Thoracic aorta (tissue), 2 donors: ENCODE measurements around the gene TSC22D1. TPM values are rescaled to one million over a fixed set of nuclear protein-coding genes. Genes with fewer than 3 reads are reported as not detected.

Experiments
- ATAC-seq: fragments of 150-250 bp; one replicate; pipeline ENCODE4 v1.8.0; 2017; ENCODE audit warnings: low read depth; ENCODE audit not compliant: insufficient number of reproducible peaks, low FRiP score
- DNase-seq: peaks from one replicate; pipeline ENCODE4 v3.0.0-alpha.2; 2020; ENCODE audit warnings: low spot score
- H3K27ac ChIP-seq, 2 donors: fragments of 200-600 bp; sonication (generic); 1 replicate in 1 of 2; 2 replicates in 1 of 2; pipeline ENCODE4 v1.5.1; 2016; ENCODE audit warnings: mild to moderate bottlenecking in 2 of 2, moderate library complexity in 2 of 2
- H3K27me3 ChIP-seq: fragments of 200-600 bp; sonication (generic); replicated peaks from 2 replicates; pipeline ENCODE4 v1.6.0; 2016; ENCODE audit warnings: mild to moderate bottlenecking; ENCODE audit not compliant: insufficient read depth
- H3K36me3 ChIP-seq: fragments of 200-600 bp; sonication (generic); one replicate; pipeline ENCODE4 v1.5.1; 2016
- H3K4me1 ChIP-seq, 2 donors: fragments of 200-600 bp; sonication (generic); 1 replicate in 1 of 2; 2 replicates in 1 of 2; pipeline versions ENCODE4 v1.5.1 to v1.6.0; 2016; ENCODE audit warnings: low read depth in 2 of 2, mild to moderate bottlenecking in 1 of 2; ENCODE audit not compliant: control insufficient read depth in 1 of 2
- H3K4me3 ChIP-seq: fragments of 200-600 bp; sonication (generic); 2 replicates; pipeline ENCODE4 v1.5.1; 2016; ENCODE audit warnings: mild to moderate bottlenecking
- H3K9me3 ChIP-seq: fragments of 200-600 bp; sonication (generic); 2 replicates; pipeline ENCODE4 v1.5.1; 2016
- total RNA-seq, 2 donors: library from RNA; depleted of rRNA; stranded (reverse); fragments of >200 nt; gene quantifications; one replicate each; pipeline versions ENCODE4 v1.1.0 to v1.2.3, GENCODE V29; 2016
- TF ChIP-seq, protein P1 (sequence below): fragments of 200-600 bp; sonication (generic); IDR thresholded peaks from one replicate; pipeline ENCODE4 v1.5.1; 2019; ENCODE audit warnings: antibody characterized with exemption

The TSC22D1 gene
- total RNA-seq, 2 donors from 2014 or later = 107 to 129 TPM

DNA sequence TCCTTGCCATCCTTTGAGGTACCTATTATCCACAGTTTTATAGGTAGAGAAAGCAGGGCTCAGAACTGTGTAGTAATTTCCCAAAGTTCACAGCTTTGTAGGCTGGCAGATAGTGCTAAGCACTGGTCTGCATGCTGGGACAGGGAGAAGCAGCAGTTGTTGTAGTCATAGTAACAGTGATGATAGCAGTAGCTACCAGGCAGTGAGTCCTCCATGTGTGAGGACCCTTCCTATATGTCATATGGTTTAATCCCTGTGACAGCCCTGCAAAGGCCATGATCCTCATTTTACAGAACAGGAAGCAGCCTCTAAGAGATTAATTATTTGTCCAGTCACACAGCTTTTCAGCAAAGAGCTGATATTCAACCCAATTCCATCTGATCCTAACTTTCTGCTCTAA, 181.5 kb downstream of the TSC22D1 start:
- TF ChIP-seq, protein P1, sequence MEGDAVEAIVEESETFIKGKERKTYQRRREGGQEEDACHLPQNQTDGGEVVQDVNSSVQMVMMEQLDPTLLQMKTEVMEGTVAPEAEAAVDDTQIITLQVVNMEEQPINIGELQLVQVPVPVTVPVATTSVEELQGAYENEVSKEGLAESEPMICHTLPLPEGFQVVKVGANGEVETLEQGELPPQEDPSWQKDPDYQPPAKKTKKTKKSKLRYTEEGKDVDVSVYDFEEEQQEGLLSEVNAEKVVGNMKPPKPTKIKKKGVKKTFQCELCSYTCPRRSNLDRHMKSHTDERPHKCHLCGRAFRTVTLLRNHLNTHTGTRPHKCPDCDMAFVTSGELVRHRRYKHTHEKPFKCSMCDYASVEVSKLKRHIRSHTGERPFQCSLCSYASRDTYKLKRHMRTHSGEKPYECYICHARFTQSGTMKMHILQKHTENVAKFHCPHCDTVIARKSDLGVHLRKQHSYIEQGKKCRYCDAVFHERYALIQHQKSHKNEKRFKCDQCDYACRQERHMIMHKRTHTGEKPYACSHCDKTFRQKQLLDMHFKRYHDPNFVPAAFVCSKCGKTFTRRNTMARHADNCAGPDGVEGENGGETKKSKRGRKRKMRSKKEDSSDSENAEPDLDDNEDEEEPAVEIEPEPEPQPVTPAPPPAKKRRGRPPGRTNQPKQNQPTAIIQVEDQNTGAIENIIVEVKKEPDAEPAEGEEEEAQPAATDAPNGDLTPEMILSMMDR = no peak
- Histone ChIP-seq H3K9me3 (no peaks in the 10 kb centered on the region), H3K27ac (no peak overlapping the region), H3K27me3 (no peaks in the 10 kb centered on the region), H3K4me1 (no peaks in the 10 kb centered on the region), H3K4me3 (no peak overlapping the region), H3K36me3 (no peaks in the 10 kb centered on the region)
- ATAC-seq = no peak
- DNase-seq = no peak

DNA sequence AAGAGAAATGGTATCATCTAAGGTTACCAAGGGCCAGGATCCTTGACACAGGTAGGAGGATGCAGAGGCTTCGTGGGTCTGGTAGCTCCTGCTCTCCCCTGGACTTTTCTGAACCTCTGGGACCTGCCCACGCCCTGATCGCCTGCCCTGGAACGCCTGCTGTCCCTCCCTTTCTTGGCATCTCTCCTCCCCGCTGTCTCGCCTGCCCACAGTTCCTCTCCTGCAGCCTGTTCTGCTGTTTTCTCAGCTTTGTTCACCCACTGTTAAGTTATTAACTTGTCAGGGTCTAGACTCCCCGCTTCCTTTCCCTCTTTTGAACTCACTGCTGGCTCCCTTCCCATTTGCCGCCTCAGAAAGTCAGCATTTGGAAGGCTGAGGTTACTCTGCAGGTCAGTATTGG, 182.7 kb downstream of the TSC22D1 start:
- no peak for ATAC-seq
- H3K27ac ChIP-seq = no peak overlapping the region
- no peak for DNase-seq
- TF ChIP-seq, protein P1 = no peak
- H3K9me3 ChIP-seq = no peaks in the 10 kb centered on the region
- no peaks in the 10 kb centered on the region for H3K4me1 ChIP-seq
- H3K36me3 ChIP-seq = no peaks in the 10 kb centered on the region
- no peaks in the 10 kb centered on the region for H3K27me3 ChIP-seq
- no peak overlapping the region for H3K4me3 ChIP-seq

DNA sequence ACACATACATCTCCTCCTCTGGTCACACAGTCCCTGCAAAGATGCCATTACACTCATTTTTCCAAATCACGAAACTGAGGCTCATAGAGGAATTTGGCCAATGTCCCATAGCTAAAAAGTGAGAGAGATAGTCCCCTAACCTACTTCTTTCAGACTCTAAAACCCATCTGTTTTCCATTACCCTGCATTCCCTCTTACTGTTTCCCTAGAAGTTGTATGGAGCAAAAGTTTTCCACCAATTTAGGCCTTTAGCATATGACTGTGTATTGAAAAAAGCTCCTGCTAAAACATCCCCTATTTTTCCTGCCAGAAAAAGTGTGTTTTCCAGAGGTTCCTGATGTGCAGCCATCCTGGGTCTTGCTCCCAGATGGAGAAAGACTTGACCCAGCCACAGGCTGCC, 186.3 kb downstream of the TSC22D1 start:
- DNase-seq (no peak), ATAC-seq (no peak)
- H3K27me3 ChIP-seq = no peaks in the 10 kb centered on the region
- no peak overlapping the region for H3K27ac ChIP-seq
- H3K9me3 ChIP-seq = no peaks in the 10 kb centered on the region
- no peaks in the 10 kb centered on the region for H3K36me3 ChIP-seq
- no peaks in the 10 kb centered on the region for H3K4me1 ChIP-seq
- TF ChIP-seq, protein P1 = no peak
- no peak overlapping the region for H3K4me3 ChIP-seq

DNA sequence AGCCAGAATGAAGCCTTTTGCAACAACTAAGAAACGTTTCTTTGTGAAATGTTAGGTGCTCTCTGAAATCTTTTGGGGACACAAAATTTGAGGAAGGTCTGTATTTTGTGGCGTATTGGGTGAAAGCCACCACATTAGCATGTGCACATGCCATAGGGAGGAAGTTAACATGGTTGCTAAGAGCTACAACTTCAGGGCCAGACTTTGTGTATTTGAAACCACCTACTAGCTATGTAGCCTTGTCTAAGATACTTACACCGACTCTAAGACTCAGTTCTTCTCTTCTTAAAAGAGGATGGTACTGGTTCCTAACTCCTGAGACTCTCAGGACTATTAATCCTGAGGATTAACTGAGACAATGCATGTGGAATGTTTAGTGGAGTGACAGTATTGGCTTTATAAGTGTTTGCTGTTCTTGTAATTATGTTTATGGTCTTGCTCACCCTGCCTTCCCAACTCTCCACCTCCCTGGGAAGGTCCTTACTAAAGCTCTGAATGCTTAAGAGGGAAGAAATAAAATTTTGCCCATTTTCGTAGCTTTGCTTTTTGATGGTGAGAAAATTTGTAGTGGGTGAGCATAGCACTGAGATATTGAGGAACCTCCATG, 187.0 kb downstream of the TSC22D1 start:
- no peak for ATAC-seq
- no peaks in the 10 kb centered on the region for H3K36me3 ChIP-seq
- no peaks in the 10 kb centered on the region for H3K27me3 ChIP-seq
- H3K4me3 ChIP-seq = no peak overlapping the region
- H3K27ac ChIP-seq = no peak overlapping the region
- H3K4me1 ChIP-seq = no peaks in the 10 kb centered on the region
- no peak for DNase-seq
- TF ChIP-seq, protein P1 = no peak
- no peaks in the 10 kb centered on the region for H3K9me3 ChIP-seq

DNA sequence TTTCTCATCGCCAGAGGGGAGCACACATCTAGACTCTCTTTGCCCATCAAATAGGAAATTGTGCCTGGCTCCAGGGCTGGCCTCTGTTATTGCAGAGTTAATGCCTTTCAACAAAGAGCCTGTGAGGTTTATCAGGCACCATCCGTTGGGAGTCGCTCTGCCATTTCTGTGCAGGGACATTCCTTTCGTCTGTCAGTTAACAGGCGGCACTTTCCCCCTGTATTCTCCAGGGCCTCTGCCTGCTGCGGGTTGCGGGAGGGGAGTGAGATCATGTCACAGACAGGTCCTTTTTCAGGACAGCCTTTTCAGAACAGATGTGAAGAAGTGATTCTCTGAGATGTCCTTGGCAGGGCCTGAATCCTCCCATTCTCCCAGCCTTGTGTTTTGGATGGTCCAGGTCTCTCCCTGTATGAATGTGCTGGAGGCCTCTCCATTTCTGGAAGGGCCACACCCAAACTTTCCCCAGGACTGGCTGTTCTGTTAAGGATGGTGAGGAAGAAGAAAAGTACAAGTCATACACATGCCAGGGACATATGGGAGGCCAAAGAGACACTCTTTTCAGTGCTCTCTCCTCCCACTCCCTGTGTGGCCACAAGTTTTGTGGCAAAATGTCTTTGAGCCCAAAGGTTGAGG, 187.6 kb downstream of the TSC22D1 start:
- no peaks in the 10 kb centered on the region for H3K4me1 ChIP-seq
- H3K36me3 ChIP-seq = no peaks in the 10 kb centered on the region
- H3K27ac ChIP-seq = no peak overlapping the region
- DNase-seq (no peak), ATAC-seq (no peak)
- H3K4me3 ChIP-seq = no peak overlapping the region
- no peaks in the 10 kb centered on the region for H3K9me3 ChIP-seq
- H3K27me3 ChIP-seq = no peaks in the 10 kb centered on the region
- TF ChIP-seq, protein P1 = no peak
